BJ (cell line): Measurements from ENCODE around the gene LIN54. TPM values are rescaled to one million over a fixed set of nuclear protein-coding genes. Genes with fewer than 3 reads are reported as not detected.

Experiments
- CTCF ChIA-PET: fragments of 350-600 bp; formaldehyde crosslinking; extraction: SDS; loops from one replicate; lab custom pipeline; 2021; ENCODE audit warnings: antibody characterized with exemption, inconsistent platforms; lab: Yijun Ruan, JAX
- POLR2A ChIA-PET: fragments of 300-600 bp; sonication (Branson Sonifier 250); formaldehyde crosslinking; extraction: SDS; loops from one replicate; lab custom pipeline; 2021; ENCODE audit warnings: antibody characterized with exemption; lab: Charles Lee
- DNase-seq: peaks from one replicate; pipeline ENCODE4 v3.0.0-alpha.2; 2011; ENCODE audit warnings: low read depth
- H3K27me3 ChIP-seq: 2 replicates; pipeline ENCODE4 v1.6.0; 2011; ENCODE audit warnings: low read length; ENCODE audit not compliant: control insufficient read depth, insufficient read depth
- H3K36me3 ChIP-seq: 2 replicates; pipeline ENCODE4 v1.5.1; 2011; ENCODE audit warnings: low read length; ENCODE audit not compliant: control insufficient read depth, insufficient read depth
- H3K4me3 ChIP-seq: 2 replicates; pipeline ENCODE4 v1.5.1; 2011; ENCODE audit warnings: low read depth, mild to moderate bottlenecking, control low read depth, low read length
- polyA plus RNA-seq: library from polyadenylated mRNA; depleted of rRNA; stranded (reverse); fragments of >200 nt; gene quantifications from 2 replicates; pipeline ENCODE4 v1.2.3, GENCODE V29; 2011
- TF ChIP-seq, protein P1 (sequence below): IDR thresholded peaks from 2 replicates; pipeline ENCODE4 v1.5.1; 2011; ENCODE audit warnings: low read depth, mild to moderate bottlenecking, control low read depth, inconsistent platforms, low read length, moderate library complexity; ENCODE audit not compliant: insufficient read depth

LIN54 gene
- polyA plus RNA-seq, 1 experiment = 14.7 TPM

DNA sequence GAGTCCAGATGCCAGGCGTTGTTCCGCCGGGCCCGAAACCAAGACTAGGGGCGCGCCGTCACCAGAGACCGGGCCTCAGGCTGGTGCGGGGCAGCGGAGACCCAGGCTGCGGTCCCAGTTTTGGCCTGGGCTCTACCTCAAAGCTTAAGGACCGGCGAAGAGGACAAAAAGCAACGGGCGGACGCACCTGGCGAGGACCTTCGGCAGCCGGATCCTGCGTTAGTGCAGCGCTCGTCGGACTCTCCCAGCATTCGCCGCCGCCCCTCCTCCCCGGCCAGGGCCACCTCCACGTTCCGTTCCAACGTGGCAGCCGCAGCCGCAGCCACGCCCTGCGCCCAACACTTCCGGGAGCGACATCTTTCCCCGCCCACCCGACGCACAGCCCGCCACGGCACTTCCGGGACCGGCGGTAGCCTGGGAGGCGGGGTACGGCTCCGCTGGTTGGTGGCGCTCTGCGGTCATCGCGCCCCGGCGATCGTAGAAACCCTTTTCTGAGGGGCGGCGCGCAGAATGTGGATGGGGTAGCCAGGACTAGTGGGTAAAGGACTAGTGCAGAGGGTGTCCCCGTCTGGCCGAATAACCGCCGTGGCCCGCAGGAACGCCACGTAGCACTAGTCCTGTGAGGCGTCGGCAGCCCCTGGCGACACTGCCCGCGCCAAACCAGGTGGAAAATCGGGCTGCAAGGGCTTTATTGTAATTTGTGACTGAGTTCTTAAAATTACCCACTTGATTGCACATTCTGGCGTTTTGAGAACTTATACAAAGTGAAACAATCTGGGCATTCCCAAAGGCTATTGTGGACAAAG is 119.5 kb downstream of the LIN54 start, which contains the start of gene SEC31A:
Gene SEC31A (minus strand): TSS at position 253 of the 806 bp plus-strand sequence. CDS start 9,217 bp downstream, outside the sequence.
- CTCF ChIA-PET = interaction anchor here (1.1 kb wide), 1 partner anchor 393 kb away, joined by 3 read pairs; the partner anchor contains the start of gene COQ2
- peak; percentile 39 for DNase-seq
- POLR2A ChIA-PET = interaction anchor here (0.6 kb wide), 1 partner anchor 471 kb away, joined by 14 read pairs; no protein-coding TSS in a partner anchor
- peak within 1 kb of the TSS; percentile 97 for H3K4me3 ChIP-seq
- H3K27me3 ChIP-seq = no peaks in the 10 kb centered on the region
- TF ChIP-seq, protein P1, sequence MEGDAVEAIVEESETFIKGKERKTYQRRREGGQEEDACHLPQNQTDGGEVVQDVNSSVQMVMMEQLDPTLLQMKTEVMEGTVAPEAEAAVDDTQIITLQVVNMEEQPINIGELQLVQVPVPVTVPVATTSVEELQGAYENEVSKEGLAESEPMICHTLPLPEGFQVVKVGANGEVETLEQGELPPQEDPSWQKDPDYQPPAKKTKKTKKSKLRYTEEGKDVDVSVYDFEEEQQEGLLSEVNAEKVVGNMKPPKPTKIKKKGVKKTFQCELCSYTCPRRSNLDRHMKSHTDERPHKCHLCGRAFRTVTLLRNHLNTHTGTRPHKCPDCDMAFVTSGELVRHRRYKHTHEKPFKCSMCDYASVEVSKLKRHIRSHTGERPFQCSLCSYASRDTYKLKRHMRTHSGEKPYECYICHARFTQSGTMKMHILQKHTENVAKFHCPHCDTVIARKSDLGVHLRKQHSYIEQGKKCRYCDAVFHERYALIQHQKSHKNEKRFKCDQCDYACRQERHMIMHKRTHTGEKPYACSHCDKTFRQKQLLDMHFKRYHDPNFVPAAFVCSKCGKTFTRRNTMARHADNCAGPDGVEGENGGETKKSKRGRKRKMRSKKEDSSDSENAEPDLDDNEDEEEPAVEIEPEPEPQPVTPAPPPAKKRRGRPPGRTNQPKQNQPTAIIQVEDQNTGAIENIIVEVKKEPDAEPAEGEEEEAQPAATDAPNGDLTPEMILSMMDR = 0 out of 2 replicates have a peak, but pooled peaks have one; percentile 14
- H3K36me3 ChIP-seq = peaks cover 3% of the 10 kb centered on the region

GRCh38 chr4:82890528-82890900 is 120.1 kb downstream of the LIN54 start:
- TF ChIP-seq, protein P1 = no peak
- peak overlapping the region; percentile 97 for H3K4me3 ChIP-seq
- CTCF ChIA-PET = interaction anchor here (1.7 kb wide), 1 partner anchor 390 kb away, joined by 5 read pairs; no protein-coding TSS in a partner anchor
- peaks cover 3% of the 10 kb centered on the region for H3K36me3 ChIP-seq
- DNase-seq = no peak
- POLR2A ChIA-PET = no interaction called here
- H3K27me3 ChIP-seq = no peaks in the 10 kb centered on the region

- ChIA-PET POLR2A (interaction anchor here (0.5 to 0.7 kb wide), 3 partner anchors 9 to 86 kb away, joined by 5 to 15 read pairs (median 6); no protein-coding TSS in a partner anchor), CTCF (interaction anchor here (0.6 to 1.7 kb wide), 3 partner anchors 10 to 391 kb away, joined by 3 to 5 read pairs (median 3); no protein-coding TSS in a partner anchor)
- Histone ChIP-seq H3K4me3 (peak overlapping the region; percentile 97), H3K27me3 (no peaks in the 10 kb centered on the region), H3K36me3 (peaks cover 3% of the 10 kb centered on the region)
- TF ChIP-seq, protein P1 = no peak
- DNase-seq = no peak
These were observed 121.3 kb downstream of the LIN54 start for GRCh38 chr4:82889287-82889686.

- no peak overlapping the region for H3K4me3 ChIP-seq
- no peak for DNase-seq
- ChIA-PET CTCF (interaction anchor here (0.7 kb wide), 1 partner anchor 8 kb away, joined by 3 read pairs; no protein-coding TSS in a partner anchor), POLR2A (no interaction called here)
- TF ChIP-seq, protein P1 = no peak
- H3K36me3 ChIP-seq = no peaks in the 10 kb centered on the region
- H3K27me3 ChIP-seq = no peaks in the 10 kb centered on the region
These were observed 124.3 kb downstream of the LIN54 start for GRCh38 chr4:82886147-82886942.
